K562 (cell line): ENCODE results near the gene SEMA3A. TPM values are rescaled to one million over a fixed set of nuclear protein-coding genes. Genes with fewer than 3 reads are reported as not detected.
A peak's percentile ranks its signal among the peaks of the same experiment; 100 is the strongest.

Source experiments
- ATAC-seq: fragments of 200-7000 bp; cut with Tn5 transposase; 3 replicates; pipeline ENCODE4 v1.9.1; 2020; ENCODE audit warnings: moderate library complexity
- BruUV-seq: library from RNA; stranded (reverse); fragments of 400-500 nt; replicated peaks from 2 replicates; lab custom pipeline; 2021; lab: Mats Ljungman, UMichigan
- CTCF ChIA-PET: fragments of 300-600 bp; formaldehyde crosslinking; extraction: SDS; loops from one replicate; lab custom pipeline; 2021; ENCODE audit warnings: low intra/inter-chr PET ratio; lab: Yijun Ruan, JAX
- POLR2A ChIA-PET: fragments of 300-600, 350-650 bp; sonication (Branson Sonifier 250); formaldehyde crosslinking; extraction: SDS; loops from one replicate; lab custom pipeline; 2021; ENCODE audit warnings: antibody characterized with exemption, inconsistent platforms; lab: Yijun Ruan, JAX
- DNase-seq, 4 experiments: peaks; one replicate each; pipeline versions ENCODE4 v3.0.0 to v3.0.0-alpha.2; 2011 to 2018; ENCODE audit warnings: low spot score in 3 of 4, mixed read lengths in 3 of 4; ENCODE audit errors: extremely low read depth in 1 of 4
- FAIRE-seq: peaks from 2 replicates; lab custom pipeline; 2011; peaks lifted over from hg19 to GRCh38; lab: Jason Lieb, UNC
- H2AFZ ChIP-seq: 2 replicates; pipeline ENCODE4 v1.6.0; 2011; ENCODE audit warnings: low read depth, low read length, control low read depth, inconsistent platforms
- H3K27ac ChIP-seq: fragments of 200-600 bp; 3 replicates; pipeline ENCODE4 v1.8.0; 2011; ENCODE audit warnings: low read depth, mild to moderate bottlenecking, control low read depth, inconsistent platforms, low read length, moderate library complexity, mixed read lengths; ENCODE audit errors: extremely low read depth
- H3K27me3 ChIP-seq, 2 experiments: fragments of 300-600 bp in 1 of 2; 2 replicates in 1 of 2; 3 replicates in 1 of 2; pipeline versions ENCODE4 v1.6.0 to v1.8.0; 2011; ENCODE audit warnings: inconsistent platforms in 2 of 2, low read length in 2 of 2, mild to moderate bottlenecking in 1 of 2, mixed read lengths in 1 of 2, moderate library complexity in 1 of 2; ENCODE audit not compliant: control insufficient read depth in 2 of 2, insufficient read depth in 2 of 2
- H3K36me3 ChIP-seq: fragments of 300-600 bp; 3 replicates; pipeline ENCODE4 v1.8.0; 2011; ENCODE audit warnings: mild to moderate bottlenecking, low read length, inconsistent platforms; ENCODE audit not compliant: control insufficient read depth, insufficient read depth
- H3K4me1 ChIP-seq, 2 experiments: fragments of 200-600 bp in 1 of 2; replicated peaks in 1 of 2; 2 replicates in 1 of 2; 3 replicates in 1 of 2; pipeline versions ENCODE4 v1.5.1 to v1.8.0; 2011; ENCODE audit warnings: inconsistent platforms in 2 of 2, low read length in 2 of 2, mild to moderate bottlenecking in 1 of 2, mixed read lengths in 1 of 2, moderate library complexity in 1 of 2; ENCODE audit not compliant: control insufficient read depth in 2 of 2, insufficient read depth in 2 of 2
- H3K4me2 ChIP-seq: 2 replicates; pipeline ENCODE4 v1.6.1; 2011; ENCODE audit warnings: low read length, control low read depth, inconsistent platforms, mixed read lengths; ENCODE audit not compliant: insufficient read depth
- H3K4me3 ChIP-seq: fragments of 200-600 bp; sonication (generic), shearing (Covaris generic); 2 replicates; pipeline ENCODE4 v1.5.1; 2016; ENCODE audit warnings: control low read depth, inconsistent platforms
- H3K79me2 ChIP-seq: fragments of 200-600 bp; 3 replicates; pipeline ENCODE4 v1.8.0; 2011; ENCODE audit warnings: low read length, inconsistent platforms; ENCODE audit not compliant: control insufficient read depth, insufficient read depth
- H3K9ac ChIP-seq, 2 experiments: 2 replicates each; pipeline versions ENCODE4 v1.6.0 to v1.6.1; 2011; ENCODE audit warnings: low read depth in 2 of 2, low read length in 2 of 2, control low read depth in 1 of 2, inconsistent platforms in 1 of 2, mild to moderate bottlenecking in 1 of 2, mixed read lengths in 1 of 2; ENCODE audit not compliant: insufficient read depth in 1 of 2
- H3K9me1 ChIP-seq: one replicate; pipeline ENCODE4 v1.6.0; 2011; ENCODE audit warnings: inconsistent platforms, mild to moderate bottlenecking, low read length, moderate library complexity; ENCODE audit not compliant: control insufficient read depth, insufficient read depth
- H3K9me3 ChIP-seq: replicated peaks from 2 replicates; pipeline ENCODE4 v1.5.1; 2011; ENCODE audit warnings: low read depth, low read length, inconsistent platforms; ENCODE audit not compliant: control insufficient read depth, insufficient read depth
- H4K20me1 ChIP-seq: replicated peaks from 2 replicates; pipeline ENCODE4 v1.6.1; 2011; ENCODE audit warnings: low read length, inconsistent platforms, mixed read lengths; ENCODE audit not compliant: control insufficient read depth, insufficient read depth
- POLR2H ChIP-seq: IDR thresholded peaks from 2 replicates; pipeline ENCODE4 v1.6.1; 2016; ENCODE audit warnings: missing genetic modification characterization, low read depth, mild to moderate bottlenecking, control low read depth, missing compliant biosample characterization, moderate library complexity
- RAD21 ChIP-seq, 2 experiments: fragments of 250-450 bp in 1 of 2; fragments of 450-650 bp in 1 of 2; sonication (Bioruptor Pico) in 1 of 2; formaldehyde crosslinking in 1 of 2; IDR thresholded peaks in 1 of 2; conservative IDR thresholded peaks in 1 of 2; 2 replicates each; pipeline versions ENCODE4 v1.4.0 to v1.8.0; 2020 to 2022; ENCODE audit warnings: mild to moderate bottlenecking in 2 of 2, moderate library complexity in 1 of 2
- ZNF780A ChIP-seq: fragments of 250-450 bp; sonication (Bioruptor Pico); IDR thresholded peaks from 2 replicates; pipeline ENCODE4 v1.5.0; 2021; ENCODE audit warnings: mild to moderate bottlenecking
- WGBS: fragments of 100-300 bp; shearing (Covaris generic); methylation state at CpG from one replicate; pipeline ENCODE4 v1.1.6; 2016; ENCODE audit warnings: low coverage, mixed read lengths; ENCODE audit not compliant: insufficient coverage; ENCODE audit errors: missing lambda C conversion rate; 5-methylcytosine and 5-hydroxymethylcytosine counted together
- in situ Hi-C: fragments of 300-500 bp; cut with MboI; formaldehyde crosslinking; loops from 4 replicates; pipeline ENCODE4 v1.15.0; 2018; ENCODE audit warnings: inconsistent platforms, mixed read lengths
- intact Hi-C: fragments of 100-400 bp; cut with micrococcal nuclease; formaldehyde crosslinking; loops from 2 replicates; pipeline ENCODE4 v1.14.2; 2022
- polyA plus RNA-seq, 8 experiments: library from polyadenylated mRNA; depleted of rRNA in 4 of 8; stranded (reverse) in 5 of 8; unstranded in 3 of 8; fragments of >200 nt; fragmentation: Nextera tagmentation in 2 of 8; fragmentation: Illumina TruSeq in 1 of 8; extraction: Ambion mirVana in 2 of 8; extraction: Trizol in 1 of 8; gene quantifications; 2 replicates each; pipeline versions ENCODE4 v1.2.1 to v1.2.3, GENCODE V29; 2011 to 2014; ENCODE audit warnings: inconsistent platforms in 1 of 8, missing spikeins in 1 of 8
- total RNA-seq, 7 experiments: library from RNA; depleted of rRNA in 6 of 7; stranded (reverse); fragments of >200 nt in 6 of 7; fragmentation: Illumina TruSeq in 2 of 7; extraction: Trizol in 2 of 7; gene quantifications; 2 replicates each; pipeline versions ENCODE4 v1.2.1 to v1.2.3, GENCODE V29; 2011 to 2021; ENCODE audit warnings: low replicate concordance in 1 of 7
- TF ChIP-seq, protein P1 (sequence below): sonication (generic); formaldehyde crosslinking; IDR thresholded peaks from 2 replicates; pipeline ENCODE4 v1.8.1; 2023; ENCODE audit warnings: mild to moderate bottlenecking, missing genetic modification reagents

The SEMA3A gene
- total and polyA plus RNA-seq, 9 of the 15 experiments (the other 6 are each of a cell fraction or from before 2014, with no cell fraction given) = 0.36 to 3.0 (median 1.1) TPM

DNA sequence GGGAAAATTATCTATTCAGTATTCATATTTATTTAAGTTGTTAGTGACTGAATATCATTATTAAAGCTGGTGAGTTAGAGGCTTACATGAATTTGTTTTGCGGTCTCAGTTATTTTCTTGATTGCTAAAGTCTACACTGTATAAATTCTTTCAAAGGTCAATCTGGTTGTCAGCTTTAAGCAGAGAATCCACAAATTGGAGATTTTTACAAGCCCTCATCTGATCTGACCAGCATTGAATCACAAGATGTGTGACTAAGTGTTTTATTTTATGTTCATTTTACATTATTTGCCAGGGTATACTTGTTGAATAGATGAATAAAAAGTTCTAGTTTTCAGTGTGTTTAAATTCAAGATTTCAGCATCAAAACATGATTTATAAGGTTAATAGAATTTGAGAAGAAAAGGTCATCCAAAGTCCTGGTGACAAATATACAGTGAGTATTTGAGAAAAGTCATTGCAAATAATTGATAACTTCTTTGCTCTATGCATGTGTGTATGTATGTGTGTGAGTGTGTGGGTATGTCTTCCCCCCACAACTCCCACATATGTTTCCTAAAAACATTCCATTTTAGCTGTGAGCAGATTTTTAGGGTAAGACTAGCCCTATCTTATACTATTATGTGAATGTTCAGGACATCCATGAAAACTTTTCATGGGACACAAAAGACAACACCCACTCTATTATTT is 4.4 kb downstream of the SEMA3A start:
- no peak overlapping the region for H2AFZ ChIP-seq

GRCh38 chr7:84188786-84189405 is 5.7 kb downstream of the SEMA3A start:
- no peaks in the 10 kb centered on the region for H3K27me3 ChIP-seq
- no TSS peak for BruUV-seq
- TF ChIP-seq RAD21 (CRISPR knock-in tag; conservative IDR thresholded peaks at IDR 0.05 in 1 of 2, IDR thresholded peaks at IDR 0.05 in 1 of 2) = peak in 1 of 2 experiments; percentile 60; a peak in 2 of 4 replicates
- TF ChIP-seq POLR2H (tag) = no peak
- H2AFZ ChIP-seq = no peak overlapping the region
- H3K27ac ChIP-seq = no peak overlapping the region
- no peak overlapping the region for H3K9ac ChIP-seq
- FAIRE-seq (peak; percentile 42), DNase-seq (no peak), ATAC-seq (no peak)
- no peak overlapping the region for H3K4me2 ChIP-seq
- POLR2A ChIA-PET = no interaction called here
- H3K36me3 ChIP-seq = no peaks in the 10 kb centered on the region
- in situ Hi-C loops (no loop called here), intact Hi-C loops (no loop called here)
- no peak overlapping the region for H3K4me3 ChIP-seq
- no peaks in the 10 kb centered on the region for H3K79me2 ChIP-seq
- CTCF ChIA-PET = no interaction called here
- no peaks in the 10 kb centered on the region for H3K9me1 ChIP-seq
- H4K20me1 ChIP-seq = no peaks in the 10 kb centered on the region
- H3K9me3 ChIP-seq = no peaks in the 10 kb centered on the region
- no peaks in the 10 kb centered on the region for H3K4me1 ChIP-seq

More for the DNA sequence above, 4.4 kb downstream of the SEMA3A start:
- in situ Hi-C loops = no loop called here
- no peak overlapping the region for H3K4me2 ChIP-seq
- no peaks in the 10 kb centered on the region for H3K36me3 ChIP-seq
- H3K9me3 ChIP-seq = no peaks in the 10 kb centered on the region
- H4K20me1 ChIP-seq = no peaks in the 10 kb centered on the region
- POLR2A ChIA-PET = no interaction called here
- H3K4me3 ChIP-seq = no peak overlapping the region
- 10% methylated on average over 1 of the region's 1 CpG for WGBS
- no peaks in the 10 kb centered on the region for H3K27me3 ChIP-seq
- H3K4me1 ChIP-seq = no peaks in the 10 kb centered on the region
- BruUV-seq = no TSS peak
- DNase-seq (no peak), ATAC-seq (no peak), FAIRE-seq (no peak)
- intact Hi-C loops = no loop called here
- CTCF ChIA-PET = no interaction called here
- no peak overlapping the region for H3K27ac ChIP-seq
- H3K79me2 ChIP-seq = no peaks in the 10 kb centered on the region
- H3K9ac ChIP-seq = no peak overlapping the region
- no peak for TF ChIP-seq ZNF780A
- TF ChIP-seq, protein P1, sequence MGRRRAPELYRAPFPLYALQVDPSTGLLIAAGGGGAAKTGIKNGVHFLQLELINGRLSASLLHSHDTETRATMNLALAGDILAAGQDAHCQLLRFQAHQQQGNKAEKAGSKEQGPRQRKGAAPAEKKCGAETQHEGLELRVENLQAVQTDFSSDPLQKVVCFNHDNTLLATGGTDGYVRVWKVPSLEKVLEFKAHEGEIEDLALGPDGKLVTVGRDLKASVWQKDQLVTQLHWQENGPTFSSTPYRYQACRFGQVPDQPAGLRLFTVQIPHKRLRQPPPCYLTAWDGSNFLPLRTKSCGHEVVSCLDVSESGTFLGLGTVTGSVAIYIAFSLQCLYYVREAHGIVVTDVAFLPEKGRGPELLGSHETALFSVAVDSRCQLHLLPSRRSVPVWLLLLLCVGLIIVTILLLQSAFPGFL (CRISPR knock-in tag) = no peak
- no peaks in the 10 kb centered on the region for H3K9me1 ChIP-seq
